Measurements from ENCODE around the gene ARHGAP5. TPM values are rescaled to one million over a fixed set of nuclear protein-coding genes. Genes with fewer than 3 reads are reported as not detected.

ARHGAP5 gene
- total and polyA plus RNA-seq, 2 experiments from 2014 or later, result 22.1 to 72.6 TPM

DNA sequence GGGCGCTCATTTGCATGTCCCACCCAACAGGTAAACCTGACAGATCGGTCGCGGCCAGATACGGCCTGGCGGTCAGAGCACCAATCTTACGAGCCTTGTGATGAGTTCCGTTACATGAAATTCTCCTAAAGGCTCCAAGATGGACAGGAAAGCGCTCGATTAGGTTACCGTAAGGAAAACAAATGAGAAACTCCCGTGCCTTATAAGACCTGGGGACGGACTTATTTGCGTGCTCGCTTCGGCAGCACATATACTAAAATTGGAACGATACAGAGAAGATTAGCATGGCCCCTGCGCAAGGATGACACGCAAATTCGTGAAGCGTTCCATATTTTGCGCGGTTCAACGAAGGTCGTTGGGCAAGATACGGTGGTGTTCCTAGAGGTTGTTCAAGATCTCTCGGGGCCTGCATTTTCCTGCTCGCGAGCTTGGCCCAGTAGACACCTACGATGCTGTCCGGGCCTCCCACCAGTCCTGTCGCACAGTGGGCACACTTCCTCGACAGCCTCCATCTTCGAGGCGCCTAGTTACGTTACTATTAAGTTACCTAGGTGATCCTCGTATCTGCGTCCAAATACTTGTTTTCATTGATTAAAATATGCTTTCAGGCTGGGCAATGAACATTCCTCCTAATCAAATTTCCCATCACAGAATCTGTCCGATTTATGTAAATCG lies 124.8 kb downstream of the ARHGAP5 start, which contains the start of gene RNU6-7 (continued):
- no peak for TF ChIP-seq ZNF462 (CRISPR knock-in tag; IDR thresholded peaks at IDR 0.05)

- Histone ChIP-seq H3K27ac (ENCODE audit: low read depth) (no peak overlapping the region), H3K4me2 (peak overlapping the region; percentile 89), H3K36me3 (ENCODE audit: insufficient read depth) (no peaks in the 10 kb centered on the region), H3K9me2 (ENCODE audit: insufficient read depth) (no peaks in the 10 kb centered on the region), H4K20me1 (replicated peaks; ENCODE audit: insufficient read depth) (no peaks in the 10 kb centered on the region), H3K4me3 (peak overlapping the region; percentile 67), H3K4me1 (ENCODE audit: insufficient read depth) (no peaks in the 10 kb centered on the region), H2AFZ (peak overlapping the region; percentile 97), H3K27me3 (ENCODE audit: insufficient read depth) (peaks cover 7% of the 10 kb centered on the region; the same call in 1 of the 2 replicates), H3K79me2 (replicated peaks; ENCODE audit: insufficient read depth) (no peaks in the 10 kb centered on the region), H3F3A (replicated peaks; ENCODE audit: low read depth) (no peaks in the 10 kb centered on the region)
- no peaks in the 10 kb centered on the region for H3K9me3 Mint-ChIP-seq
- no peaks in the 10 kb centered on the region for H3K36me3 Mint-ChIP-seq (ENCODE audit: low read depth)
- peak overlapping the region; percentile 90 for H3K4me3 Mint-ChIP-seq
- H3K27ac Mint-ChIP-seq, result peak overlapping the region; percentile 100
- peaks cover 15% of the 10 kb centered on the region for H3K27me3 Mint-ChIP-seq (ENCODE audit: insufficient read depth, low read depth, poor library complexity)
- ATAC-seq, result peak; percentile 3; the same call in 2 of the 3 replicates
- DNase-seq (ENCODE audit: low spot score), result peak; percentile 28
- H3K4me1 Mint-ChIP-seq, result peaks cover 17% of the 10 kb centered on the region
- TF ChIP-seq, protein P1, sequence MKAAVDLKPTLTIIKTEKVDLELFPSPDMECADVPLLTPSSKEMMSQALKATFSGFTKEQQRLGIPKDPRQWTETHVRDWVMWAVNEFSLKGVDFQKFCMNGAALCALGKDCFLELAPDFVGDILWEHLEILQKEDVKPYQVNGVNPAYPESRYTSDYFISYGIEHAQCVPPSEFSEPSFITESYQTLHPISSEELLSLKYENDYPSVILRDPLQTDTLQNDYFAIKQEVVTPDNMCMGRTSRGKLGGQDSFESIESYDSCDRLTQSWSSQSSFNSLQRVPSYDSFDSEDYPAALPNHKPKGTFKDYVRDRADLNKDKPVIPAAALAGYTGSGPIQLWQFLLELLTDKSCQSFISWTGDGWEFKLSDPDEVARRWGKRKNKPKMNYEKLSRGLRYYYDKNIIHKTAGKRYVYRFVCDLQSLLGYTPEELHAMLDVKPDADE (IDR thresholded peaks at IDR 0.05), result no peak
- TF ChIP-seq ZNF462 (CRISPR knock-in tag; IDR thresholded peaks at IDR 0.05) (no peak), STAT1 (IDR thresholded peaks at IDR 0.05; ENCODE audit: unreplicated experiment) (no peak), CREB1 (CRISPR knock-in tag; IDR thresholded peaks at IDR 0.05; ENCODE audit: low read depth) (no peak), NANOG (IDR thresholded peaks at IDR 0.05; ENCODE audit: borderline replicate concordance) (no peak)
These were observed 125.4 kb downstream of the ARHGAP5 start for GRCh38 chr14:32202491-32202997.
